HG02884 (cell line): ENCODE measurements around the gene DZANK1.
"Not testable (repeated sequence)": the region's sequence is repeated elsewhere in the genome, so short reads cannot be mapped to it uniquely, and the experiment has no call there.

Experiments
- ATAC-seq: cut with Tn5 transposase; IDR thresholded peaks from one replicate; pipeline ENCODE4 v1.9.1; 2021; ENCODE audit warnings: mild to moderate bottlenecking, moderate library complexity; ENCODE audit not compliant: unreplicated experiment

Gene DZANK1

GRCh38 chr20:18380908-18381529, 85.8 kb downstream of the DZANK1 start:
- no peak for ATAC-seq

- ATAC-seq = no peak
Observed at GRCh38 chr20:18377896-18378481, 88.8 kb downstream of the DZANK1 start.

GRCh38 chr20:18375551-18375950, 91.3 kb downstream of the DZANK1 start:
- ATAC-seq = not testable (repeated sequence)

GRCh38 chr20:18372296-18372695, 94.5 kb downstream of the DZANK1 start:
- no peak for ATAC-seq

GRCh38 chr20:18364768-18365167, 102.1 kb downstream of the DZANK1 start:
- ATAC-seq = no peak

DNA sequence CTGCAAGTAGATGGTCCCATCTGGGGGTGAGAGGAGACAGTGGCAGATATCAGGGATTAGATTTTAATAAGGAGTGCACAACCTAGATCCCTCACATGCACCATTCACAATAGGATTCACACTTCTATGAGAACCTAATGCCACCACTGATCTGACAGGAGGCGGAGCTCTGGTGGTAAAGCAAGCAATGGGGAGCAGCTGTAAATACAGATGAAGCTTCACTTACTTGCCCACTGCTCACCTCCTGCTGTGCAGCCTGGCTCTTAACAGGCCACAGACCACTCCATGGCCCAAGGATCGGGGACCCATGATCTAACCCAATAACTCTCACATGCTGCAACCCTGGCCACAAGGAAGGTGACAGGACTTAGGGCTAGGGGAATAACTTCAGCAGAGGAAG, 103.1 kb downstream of the DZANK1 start:
- ATAC-seq = no peak

DNA sequence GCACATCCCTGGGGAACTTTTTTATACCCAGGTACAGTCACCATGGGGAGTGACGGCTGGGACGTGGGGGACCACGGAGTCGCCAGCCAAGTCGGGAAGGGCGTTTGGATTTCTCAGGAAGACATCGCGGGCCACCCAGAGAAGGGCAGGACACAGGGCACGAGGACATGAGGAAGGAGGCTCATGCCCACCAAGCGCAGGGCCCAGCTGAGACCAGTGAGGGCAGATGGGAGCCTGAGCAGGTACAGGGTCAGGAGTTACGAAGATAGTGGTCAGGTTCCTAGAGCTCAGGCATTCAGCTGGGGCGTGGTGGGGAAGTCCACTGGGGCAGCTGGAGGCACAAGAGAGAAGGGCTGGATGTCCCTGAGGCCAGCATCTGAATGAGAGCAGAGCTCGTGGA, 103.9 kb downstream of the DZANK1 start:
- no peak for ATAC-seq

- no peak for ATAC-seq
Observed at GRCh38 chr20:18361678-18362077, 105.2 kb downstream of the DZANK1 start.

GRCh38 chr20:18360635-18361034, 106.2 kb downstream of the DZANK1 start:
- ATAC-seq = no peak

DNA sequence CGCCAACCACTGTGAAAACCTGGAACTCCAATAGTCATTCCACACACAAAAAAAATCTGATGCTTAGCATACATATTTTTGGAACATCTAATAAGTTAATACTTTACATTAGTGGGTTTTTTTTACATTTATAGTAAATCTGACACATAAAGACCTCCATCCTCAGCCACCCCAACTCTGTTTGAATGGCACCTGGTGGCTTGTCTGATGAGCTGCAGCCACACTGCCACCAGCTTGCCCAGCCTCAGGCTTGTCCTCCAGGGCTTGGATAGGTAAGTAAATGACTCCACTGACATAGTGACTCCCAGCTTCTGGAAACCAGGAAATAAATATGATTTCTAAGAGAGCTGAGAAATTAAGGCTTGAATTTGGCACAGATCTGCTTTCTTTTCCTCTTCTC, 107.0 kb downstream of the DZANK1 start:
- no peak for ATAC-seq

GRCh38 chr20:18349749-18350148, 117.1 kb downstream of the DZANK1 start:
- ATAC-seq = not testable (repeated sequence)
